B cell (primary cell): ENCODE results near the gene SLF2.

Experiments
- EZH2 ChIP-seq: IDR thresholded peaks from 2 replicates; pipeline ENCODE4 v1.6.1; 2012; ENCODE audit warnings: borderline replicate concordance, low read depth, mild to moderate bottlenecking, moderate library complexity, low read length; ENCODE audit not compliant: insufficient read depth, poor library complexity, severe bottlenecking
- TF ChIP-seq, protein P1 (sequence below): fragments of 200-600 bp; IDR thresholded peaks from one replicate; pipeline ENCODE4 v1.8.0; 2022; ENCODE audit warnings: antibody characterized with exemption, mild to moderate bottlenecking

DNA sequence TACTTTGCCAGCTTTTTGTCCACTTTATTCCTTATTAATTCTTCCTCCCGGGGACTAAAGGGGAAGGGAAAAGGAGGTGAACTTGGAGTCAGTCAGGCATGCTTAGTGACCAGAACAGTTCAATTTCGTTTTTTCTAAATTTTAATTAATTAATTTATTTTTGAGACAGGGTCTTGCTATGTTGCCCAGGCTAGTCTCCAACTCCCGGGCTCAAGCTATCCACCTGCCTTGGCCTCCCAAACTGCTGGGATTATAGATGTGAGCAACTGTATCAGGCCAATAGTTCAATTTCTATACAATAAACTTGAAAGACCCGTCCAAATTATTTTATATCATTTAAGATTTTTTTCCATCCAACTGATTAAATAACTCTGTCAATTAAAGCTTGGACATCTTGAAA, 1.3 kb upstream of the SLF2 start:
- TF ChIP-seq, protein P1, sequence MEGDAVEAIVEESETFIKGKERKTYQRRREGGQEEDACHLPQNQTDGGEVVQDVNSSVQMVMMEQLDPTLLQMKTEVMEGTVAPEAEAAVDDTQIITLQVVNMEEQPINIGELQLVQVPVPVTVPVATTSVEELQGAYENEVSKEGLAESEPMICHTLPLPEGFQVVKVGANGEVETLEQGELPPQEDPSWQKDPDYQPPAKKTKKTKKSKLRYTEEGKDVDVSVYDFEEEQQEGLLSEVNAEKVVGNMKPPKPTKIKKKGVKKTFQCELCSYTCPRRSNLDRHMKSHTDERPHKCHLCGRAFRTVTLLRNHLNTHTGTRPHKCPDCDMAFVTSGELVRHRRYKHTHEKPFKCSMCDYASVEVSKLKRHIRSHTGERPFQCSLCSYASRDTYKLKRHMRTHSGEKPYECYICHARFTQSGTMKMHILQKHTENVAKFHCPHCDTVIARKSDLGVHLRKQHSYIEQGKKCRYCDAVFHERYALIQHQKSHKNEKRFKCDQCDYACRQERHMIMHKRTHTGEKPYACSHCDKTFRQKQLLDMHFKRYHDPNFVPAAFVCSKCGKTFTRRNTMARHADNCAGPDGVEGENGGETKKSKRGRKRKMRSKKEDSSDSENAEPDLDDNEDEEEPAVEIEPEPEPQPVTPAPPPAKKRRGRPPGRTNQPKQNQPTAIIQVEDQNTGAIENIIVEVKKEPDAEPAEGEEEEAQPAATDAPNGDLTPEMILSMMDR: no peak
- no peak for TF ChIP-seq EZH2
